Neural crest cell (in vitro differentiated cells): ENCODE measurements around the gene CCDC85C. TPM values are rescaled to one million over a fixed set of nuclear protein-coding genes. Genes with fewer than 3 reads are reported as not detected.

Experiments
- DNase-seq: peaks from one replicate; pipeline ENCODE4 v3.0.0; 2021; ENCODE audit warnings: low read depth, mixed read lengths, low spot score
- H3K27ac Mint-ChIP-seq: one replicate; pipeline ENCODE4 v1.8.0; 2021; ENCODE audit warnings: mild to moderate bottlenecking, mixed read lengths; ENCODE audit not compliant: unreplicated experiment
- H3K27me3 Mint-ChIP-seq: 2 replicates; pipeline ENCODE4 v1.8.0; 2021; ENCODE audit warnings: low read depth, mild to moderate bottlenecking, mixed read lengths
- H3K36me3 Mint-ChIP-seq: 2 replicates; pipeline ENCODE4 v1.8.0; 2021; ENCODE audit warnings: low read depth, mild to moderate bottlenecking, mixed read lengths
- H3K4me1 Mint-ChIP-seq: 2 replicates; pipeline ENCODE4 v1.8.0; 2021; ENCODE audit warnings: mixed read lengths
- H3K4me3 Mint-ChIP-seq: one replicate; pipeline ENCODE4 v1.8.0; 2021; ENCODE audit warnings: mild to moderate bottlenecking, mixed read lengths
- H3K9me3 Mint-ChIP-seq: 2 replicates; pipeline ENCODE4 v1.8.0; 2021; ENCODE audit warnings: mixed read lengths
- total RNA-seq: library from RNA; stranded (reverse); gene quantifications from 2 replicates; pipeline ENCODE4 v1.2.1, GENCODE V29; 2021
- TF ChIP-seq, protein P1 (sequence below): fragments of 200-600 bp; sonication (generic); conservative IDR thresholded peaks from 2 replicates; pipeline ENCODE4 v1.5.0; 2021; ENCODE audit warnings: antibody characterized with exemption, mild to moderate bottlenecking

Gene CCDC85C
- total RNA-seq, 1 donor from 2014 or later, result 31.4 TPM

DNA sequence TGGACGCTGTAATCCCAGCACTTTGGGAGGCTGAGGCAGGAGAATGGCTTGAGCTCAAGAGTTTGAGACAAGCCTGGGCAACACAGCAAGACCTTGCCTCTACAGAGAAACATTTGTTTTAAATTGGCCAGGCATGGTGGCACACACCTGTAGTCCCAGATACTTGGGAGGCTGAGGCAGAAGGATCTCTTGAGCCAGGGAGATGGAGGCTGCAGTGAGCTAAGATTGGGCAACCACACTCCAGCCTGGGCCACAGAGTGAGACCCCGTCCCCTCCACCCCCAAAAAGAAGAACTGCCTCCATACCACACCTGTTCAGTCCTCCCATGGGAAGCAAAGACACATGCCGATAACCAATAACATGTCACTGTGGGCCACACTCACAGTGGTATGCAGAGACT, 19.2 kb downstream of the CCDC85C start:
- H3K27me3 Mint-ChIP-seq, result peaks cover 5% of the 10 kb centered on the region
- H3K36me3 Mint-ChIP-seq, result no peaks in the 10 kb centered on the region
- no peaks in the 10 kb centered on the region for H3K9me3 Mint-ChIP-seq
- TF ChIP-seq, protein P1, sequence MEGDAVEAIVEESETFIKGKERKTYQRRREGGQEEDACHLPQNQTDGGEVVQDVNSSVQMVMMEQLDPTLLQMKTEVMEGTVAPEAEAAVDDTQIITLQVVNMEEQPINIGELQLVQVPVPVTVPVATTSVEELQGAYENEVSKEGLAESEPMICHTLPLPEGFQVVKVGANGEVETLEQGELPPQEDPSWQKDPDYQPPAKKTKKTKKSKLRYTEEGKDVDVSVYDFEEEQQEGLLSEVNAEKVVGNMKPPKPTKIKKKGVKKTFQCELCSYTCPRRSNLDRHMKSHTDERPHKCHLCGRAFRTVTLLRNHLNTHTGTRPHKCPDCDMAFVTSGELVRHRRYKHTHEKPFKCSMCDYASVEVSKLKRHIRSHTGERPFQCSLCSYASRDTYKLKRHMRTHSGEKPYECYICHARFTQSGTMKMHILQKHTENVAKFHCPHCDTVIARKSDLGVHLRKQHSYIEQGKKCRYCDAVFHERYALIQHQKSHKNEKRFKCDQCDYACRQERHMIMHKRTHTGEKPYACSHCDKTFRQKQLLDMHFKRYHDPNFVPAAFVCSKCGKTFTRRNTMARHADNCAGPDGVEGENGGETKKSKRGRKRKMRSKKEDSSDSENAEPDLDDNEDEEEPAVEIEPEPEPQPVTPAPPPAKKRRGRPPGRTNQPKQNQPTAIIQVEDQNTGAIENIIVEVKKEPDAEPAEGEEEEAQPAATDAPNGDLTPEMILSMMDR, result no peak
- no peak for DNase-seq
- peaks cover 53% of the 10 kb centered on the region for H3K4me1 Mint-ChIP-seq
- no peak overlapping the region for H3K4me3 Mint-ChIP-seq
- no peak overlapping the region for H3K27ac Mint-ChIP-seq

DNA sequence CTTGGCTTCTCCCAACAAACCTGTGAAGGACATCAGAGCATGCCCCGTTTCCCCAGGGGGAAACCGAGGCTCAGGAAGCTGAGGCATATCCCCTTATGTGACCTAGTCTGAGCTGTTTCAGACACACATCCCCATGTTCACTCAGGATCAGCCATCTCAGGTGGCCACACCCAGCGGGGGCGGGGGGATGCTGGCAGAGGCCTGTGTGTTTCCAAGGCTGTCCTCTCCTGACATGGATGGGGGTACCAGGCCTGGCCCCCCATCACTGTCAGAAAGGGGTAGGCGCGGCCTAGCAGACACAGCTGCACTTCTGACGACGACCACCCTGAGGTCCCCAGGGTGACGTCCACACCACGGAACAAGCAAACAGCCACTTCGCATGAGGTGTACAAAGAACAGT, 22.1 kb downstream of the CCDC85C start:
- peaks cover 7% of the 10 kb centered on the region for H3K27me3 Mint-ChIP-seq
- H3K4me3 Mint-ChIP-seq, result no peak overlapping the region
- H3K36me3 Mint-ChIP-seq, result no peaks in the 10 kb centered on the region
- H3K4me1 Mint-ChIP-seq, result peaks cover 38% of the 10 kb centered on the region
- TF ChIP-seq, protein P1, result no peak
- DNase-seq, result no peak
- H3K27ac Mint-ChIP-seq, result no peak overlapping the region
- no peaks in the 10 kb centered on the region for H3K9me3 Mint-ChIP-seq

DNA sequence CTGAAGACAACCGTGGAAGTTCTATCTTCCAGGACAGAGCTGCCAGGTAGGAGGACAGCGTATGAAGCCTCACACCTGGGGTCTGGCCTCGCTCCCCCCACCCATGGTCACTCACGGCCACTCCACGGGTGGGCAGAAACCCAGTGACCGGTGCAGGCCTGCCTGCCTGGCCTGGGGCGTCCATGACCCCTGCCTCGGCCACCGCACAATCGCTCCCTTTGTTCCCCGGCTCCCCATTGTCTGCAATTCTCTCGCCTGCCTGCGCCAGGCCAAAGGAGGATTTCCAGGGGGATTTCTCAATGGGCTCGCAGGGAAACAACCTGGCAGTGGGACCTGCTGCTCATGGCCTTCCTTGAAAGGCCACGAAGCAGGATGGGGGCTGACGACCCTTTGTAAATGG, 22.6 kb downstream of the CCDC85C start:
- Mint-ChIP-seq H3K4me1 (peaks cover 35% of the 10 kb centered on the region), H3K9me3 (no peaks in the 10 kb centered on the region), H3K27ac (peak overlapping the region; percentile 35), H3K4me3 (no peak overlapping the region), H3K27me3 (peaks cover 7% of the 10 kb centered on the region), H3K36me3 (no peaks in the 10 kb centered on the region)
- TF ChIP-seq, protein P1, result no peak
- peak; percentile 57 for DNase-seq

DNA sequence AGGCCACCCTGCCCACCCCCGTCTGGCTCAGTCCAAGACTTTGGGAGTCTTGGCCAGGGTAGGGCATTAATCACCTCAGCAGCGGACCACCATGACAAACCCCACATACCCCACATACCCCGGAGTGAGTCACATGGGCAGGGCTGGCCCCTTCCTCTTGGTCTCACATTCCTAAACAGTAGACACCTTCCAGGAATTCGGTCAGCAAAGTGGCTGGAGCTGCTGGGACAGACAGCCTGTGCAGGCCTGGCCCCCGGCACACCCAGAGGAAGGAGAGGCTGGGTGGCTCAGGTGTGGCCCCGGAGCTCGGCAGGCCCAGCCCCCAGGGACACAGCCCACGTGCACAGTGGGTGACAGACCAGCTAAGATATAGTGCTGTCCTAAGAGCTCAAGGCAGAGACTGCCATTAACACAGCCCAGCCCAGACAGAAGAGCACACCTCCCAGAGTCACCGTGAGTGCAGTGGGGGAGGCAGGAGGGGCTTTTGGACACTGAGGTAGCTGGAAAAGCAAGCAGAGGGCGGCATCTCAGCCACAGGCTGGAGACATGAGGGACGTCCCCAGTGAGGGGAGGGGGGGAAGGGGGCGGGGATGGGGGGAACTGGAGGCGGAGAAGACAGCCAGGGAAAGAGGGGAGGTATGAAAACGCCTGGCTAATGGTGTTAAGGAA, 24.0 kb downstream of the CCDC85C start:
- DNase-seq, result no peak
- H3K36me3 Mint-ChIP-seq, result no peaks in the 10 kb centered on the region
- H3K4me3 Mint-ChIP-seq, result no peak overlapping the region
- no peak overlapping the region for H3K27ac Mint-ChIP-seq
- TF ChIP-seq, protein P1, result no peak
- H3K9me3 Mint-ChIP-seq, result no peaks in the 10 kb centered on the region
- peaks cover 46% of the 10 kb centered on the region for H3K4me1 Mint-ChIP-seq
- H3K27me3 Mint-ChIP-seq, result peaks cover 11% of the 10 kb centered on the region

DNA sequence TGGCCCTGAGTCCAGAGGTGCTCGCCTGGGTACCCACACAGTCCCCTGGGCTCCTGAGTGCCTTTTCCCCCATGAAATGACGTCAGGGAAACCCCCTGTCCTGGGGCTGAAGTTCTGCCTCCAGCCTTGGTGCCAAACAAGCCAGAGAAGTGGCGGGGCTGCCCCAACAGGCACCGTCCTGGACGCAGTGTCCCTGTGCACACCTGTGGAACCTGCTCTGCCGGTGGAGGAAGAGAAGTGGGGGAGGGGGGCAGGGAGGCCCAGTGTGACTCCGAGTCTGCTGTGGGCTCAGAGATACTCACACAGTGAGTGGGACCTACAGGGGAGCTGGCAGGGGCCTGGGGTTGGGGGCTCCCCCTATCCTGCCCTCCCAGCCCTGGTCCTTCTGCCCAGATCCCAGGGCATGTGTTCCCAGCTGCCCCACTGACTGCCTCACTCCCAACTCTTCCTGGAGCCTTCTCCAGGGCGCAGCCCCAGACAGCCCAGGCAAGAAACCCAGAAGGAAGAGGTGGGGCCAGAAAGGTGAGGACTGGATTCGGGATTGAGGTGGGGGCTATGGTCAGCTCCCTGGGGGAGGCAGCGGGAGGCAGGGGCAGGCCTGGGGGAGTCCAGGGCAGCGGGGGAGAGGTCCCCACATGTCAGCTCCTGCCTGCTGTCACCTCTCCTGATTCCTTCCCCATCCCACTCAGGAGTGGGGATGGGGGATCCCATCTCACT, 24.7 kb downstream of the CCDC85C start:
- Mint-ChIP-seq H3K9me3 (no peaks in the 10 kb centered on the region), H3K27ac (no peak overlapping the region), H3K36me3 (no peaks in the 10 kb centered on the region), H3K4me3 (no peak overlapping the region), H3K4me1 (peaks cover 52% of the 10 kb centered on the region), H3K27me3 (peaks cover 10% of the 10 kb centered on the region)
- DNase-seq, result no peak
- TF ChIP-seq, protein P1, result no peak
